ENCODE results near the gene PTGER4.
"Not testable (repeated sequence)": the region's sequence is repeated elsewhere in the genome, so short reads cannot be mapped to it uniquely, and the experiment has no call there.

PTGER4 gene

DNA sequence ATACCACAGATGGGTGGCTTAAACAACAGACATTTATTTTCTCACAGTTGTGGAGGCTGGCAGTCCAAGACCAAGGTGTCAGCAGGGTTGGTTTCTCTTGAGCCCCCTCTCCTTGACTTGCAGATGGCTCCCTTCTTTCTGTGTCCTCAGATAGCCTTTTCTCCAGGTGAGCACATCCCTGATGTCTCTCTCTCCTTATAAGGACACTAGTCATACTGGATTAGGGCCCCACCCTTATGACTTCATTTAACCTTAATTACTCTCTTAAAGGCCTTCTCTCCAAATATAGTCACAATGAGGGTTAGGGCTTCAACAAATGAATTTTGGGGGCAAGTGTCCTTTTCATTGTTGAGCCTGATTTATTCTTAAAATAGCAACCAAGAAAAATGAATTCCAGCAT lies 14.7 kb downstream of the PTGER4 start:
- DNase-seq = no peak

GRCh38 chr5:40700116-40700782 lies 20.5 kb downstream of the PTGER4 start:
- no peak for DNase-seq

- DNase-seq = not testable (repeated sequence)
These were observed 22.3 kb downstream of the PTGER4 start for GRCh38 chr5:40702027-40702426.

DNA sequence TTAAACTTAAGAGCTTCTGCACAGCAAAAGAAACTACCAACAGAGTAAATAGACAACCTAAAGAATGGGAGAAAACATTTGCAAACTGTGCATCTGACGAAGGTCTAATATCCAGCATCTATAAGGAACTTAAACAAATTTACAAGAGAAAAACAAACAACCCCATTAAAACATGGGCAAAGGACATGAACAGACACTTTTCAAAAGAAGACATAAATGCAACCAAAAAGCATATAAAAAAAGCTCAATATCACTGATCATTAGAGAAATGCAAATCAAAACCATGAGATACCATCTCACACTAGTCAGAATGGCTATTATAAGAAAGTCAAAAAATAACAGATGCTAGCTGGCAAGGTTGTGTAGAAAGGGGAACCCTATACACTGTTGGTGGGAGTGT lies 25.8 kb downstream of the PTGER4 start:
- not testable (repeated sequence) for DNase-seq

DNA sequence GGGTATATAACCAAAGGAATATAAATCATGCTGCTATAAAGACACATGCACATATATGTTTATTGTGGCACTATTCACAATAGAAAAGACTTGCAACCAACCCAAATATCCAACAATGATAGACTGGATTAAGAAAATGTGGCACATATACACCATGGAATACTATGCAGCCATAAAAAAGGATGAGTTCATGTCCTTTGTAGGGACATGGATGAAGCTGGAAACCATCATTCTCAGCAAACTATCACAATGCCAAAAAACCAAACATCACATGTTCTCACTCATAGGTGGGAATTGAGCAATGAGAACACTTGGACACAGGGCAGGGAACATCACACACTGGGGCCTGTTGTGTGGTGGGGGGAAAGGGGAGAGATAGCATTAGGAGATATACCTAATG lies 30.9 kb downstream of the PTGER4 start:
- not testable (repeated sequence) for DNase-seq

- DNase-seq = no peak
These were observed 34.3 kb downstream of the PTGER4 start for GRCh38 chr5:40714001-40714400.

GRCh38 chr5:40716000-40716399 lies 36.3 kb downstream of the PTGER4 start:
- no peak for DNase-seq

DNA sequence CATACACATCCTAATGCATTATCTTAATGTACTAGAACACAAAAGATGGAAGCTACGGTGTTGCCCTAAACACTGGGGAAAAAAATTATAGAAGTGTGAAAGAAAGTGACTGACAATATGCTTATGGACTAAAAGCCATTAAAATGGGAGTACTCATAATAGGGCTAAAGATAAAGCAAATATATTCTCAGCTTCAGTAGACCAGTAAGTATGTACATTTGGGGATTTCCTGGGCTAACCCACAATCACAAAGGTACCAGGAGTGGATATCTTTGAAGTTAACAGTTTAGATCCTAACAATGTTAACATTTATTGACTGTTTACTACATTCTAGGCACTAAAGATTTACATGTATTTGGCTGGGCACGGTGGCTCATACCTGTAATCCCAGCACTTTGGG lies 36.9 kb downstream of the PTGER4 start:
- DNase-seq = no peak

GRCh38 chr5:40717281-40717680 lies 37.6 kb downstream of the PTGER4 start:
- DNase-seq = no peak

- no peak for DNase-seq
These were observed 40.4 kb downstream of the PTGER4 start for GRCh38 chr5:40720069-40720468.

GRCh38 chr5:40722497-40722911 lies 42.8 kb downstream of the PTGER4 start:
- not testable (repeated sequence) for DNase-seq

GRCh38 chr5:40733434-40733833 lies 53.7 kb downstream of the PTGER4 start:
- DNase-seq = no peak

GRCh38 chr5:40733879-40734563 lies 54.3 kb downstream of the PTGER4 start:
- no peak for DNase-seq

GRCh38 chr5:40734986-40735385 lies 55.3 kb downstream of the PTGER4 start:
- DNase-seq = no peak

GRCh38 chr5:40735609-40736008 lies 55.9 kb downstream of the PTGER4 start:
- DNase-seq = no peak

DNA sequence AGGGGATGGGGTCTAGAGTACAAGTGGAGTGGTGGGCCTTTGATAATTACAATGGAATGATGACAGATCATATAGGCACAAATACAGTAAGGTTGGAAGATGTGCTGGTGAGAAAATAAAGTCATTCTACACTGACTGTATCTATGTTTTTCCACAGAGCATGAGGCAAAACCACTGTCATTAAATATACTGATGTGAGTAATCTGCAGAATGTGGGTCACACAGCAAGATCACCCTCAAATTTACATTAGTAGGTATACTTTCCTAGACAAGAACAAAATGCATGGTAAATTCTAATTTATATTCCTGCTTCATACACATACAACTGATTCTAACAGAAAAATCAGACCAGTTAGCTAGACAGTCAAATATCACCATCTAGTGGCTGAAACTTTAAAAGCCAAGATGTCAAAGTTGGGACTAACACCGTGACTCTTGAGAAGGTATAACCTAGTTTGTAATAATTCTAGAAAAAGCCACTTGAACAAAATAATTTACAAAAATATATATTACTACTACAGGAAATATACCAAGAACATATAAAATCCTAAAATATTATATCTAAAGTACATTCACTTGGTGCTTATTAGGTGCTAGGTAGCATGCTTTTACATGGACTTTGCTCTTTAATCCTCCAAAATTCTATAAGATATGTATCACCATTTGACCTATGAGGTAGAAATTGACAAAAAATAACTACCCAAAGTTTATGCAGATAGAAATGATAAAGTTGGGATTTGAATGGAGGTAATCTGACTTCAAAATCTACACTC lies 56.6 kb downstream of the PTGER4 start:
- no peak for DNase-seq

DNA sequence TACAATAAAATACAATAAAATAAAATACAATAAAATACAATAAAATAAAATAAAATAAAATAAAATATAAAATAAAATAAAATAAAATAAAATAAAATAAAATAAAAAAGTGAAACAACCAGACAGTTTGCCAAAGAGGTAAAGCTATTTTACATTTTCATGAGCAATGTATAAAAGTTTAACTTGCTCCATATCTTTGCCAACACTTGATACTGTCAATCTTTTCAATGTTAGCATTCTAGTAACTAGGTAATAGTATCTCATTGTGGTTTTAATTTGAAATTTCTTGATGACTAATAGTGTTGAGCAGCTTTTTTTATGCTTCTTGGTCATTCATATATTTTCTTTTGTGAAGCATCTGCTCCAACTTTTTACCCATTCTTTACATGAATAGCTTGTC lies 58.8 kb downstream of the PTGER4 start:
- no peak for DNase-seq

Data from stimulated activated CD4-positive, alpha-beta T cell treated with anti-CD3 and anti-CD28 coated beads, Interleukin-1b, Interleukin-23, amount 100 ng/mL, for 48 hours (primary cell).